ENCODE data around the gene ERAS. TPM values are rescaled to one million over a fixed set of nuclear protein-coding genes. Genes with fewer than 3 reads are reported as not detected.

The ERAS gene
- total and polyA plus RNA-seq, 3 donors from 2014 or later: 0.76 to 2.0 (median 1.4) TPM

DNA sequence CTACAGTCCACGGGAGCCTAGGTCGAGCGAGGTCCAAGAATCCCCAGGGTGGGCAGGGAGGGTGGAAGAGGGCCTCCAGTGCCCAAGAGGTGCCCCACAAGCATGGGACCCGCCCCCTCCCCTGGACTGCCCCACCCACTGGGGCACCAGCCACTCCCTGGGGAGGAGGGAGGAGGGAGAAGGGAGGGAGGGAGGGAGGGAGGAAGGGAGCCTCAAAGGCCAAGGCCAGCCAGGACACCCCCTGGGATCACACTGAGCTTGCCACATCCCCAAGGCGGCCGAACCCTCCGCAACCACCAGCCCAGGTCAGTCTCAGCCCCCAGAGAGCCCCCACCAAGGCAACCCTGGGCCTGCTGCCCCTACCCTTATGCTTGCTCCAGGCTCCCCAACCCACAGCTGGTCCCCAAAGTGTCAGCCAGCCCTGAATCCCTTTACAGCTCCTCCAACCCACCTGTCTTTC lies 39.9 kb upstream of the ERAS start, which contains the start of gene GATA1:
GATA1 (plus strand) TSS at position 250 of the 460 bp plus-strand sequence. CDS start 4,520 bp downstream, outside the sequence.
- Histone ChIP-seq H3K27me3 (no peaks in the 10 kb centered on the region), H3K27ac (no peak within 1 kb of the TSS), H3K36me3 (ENCODE audit: low read depth, missing control alignments) (no peaks in the 10 kb centered on the region), H3K4me3 (no peak within 1 kb of the TSS), H3K4me1 (no peaks in the 10 kb centered on the region), H3K9me3 (no peaks in the 10 kb centered on the region)
- TF ChIP-seq, protein P1, sequence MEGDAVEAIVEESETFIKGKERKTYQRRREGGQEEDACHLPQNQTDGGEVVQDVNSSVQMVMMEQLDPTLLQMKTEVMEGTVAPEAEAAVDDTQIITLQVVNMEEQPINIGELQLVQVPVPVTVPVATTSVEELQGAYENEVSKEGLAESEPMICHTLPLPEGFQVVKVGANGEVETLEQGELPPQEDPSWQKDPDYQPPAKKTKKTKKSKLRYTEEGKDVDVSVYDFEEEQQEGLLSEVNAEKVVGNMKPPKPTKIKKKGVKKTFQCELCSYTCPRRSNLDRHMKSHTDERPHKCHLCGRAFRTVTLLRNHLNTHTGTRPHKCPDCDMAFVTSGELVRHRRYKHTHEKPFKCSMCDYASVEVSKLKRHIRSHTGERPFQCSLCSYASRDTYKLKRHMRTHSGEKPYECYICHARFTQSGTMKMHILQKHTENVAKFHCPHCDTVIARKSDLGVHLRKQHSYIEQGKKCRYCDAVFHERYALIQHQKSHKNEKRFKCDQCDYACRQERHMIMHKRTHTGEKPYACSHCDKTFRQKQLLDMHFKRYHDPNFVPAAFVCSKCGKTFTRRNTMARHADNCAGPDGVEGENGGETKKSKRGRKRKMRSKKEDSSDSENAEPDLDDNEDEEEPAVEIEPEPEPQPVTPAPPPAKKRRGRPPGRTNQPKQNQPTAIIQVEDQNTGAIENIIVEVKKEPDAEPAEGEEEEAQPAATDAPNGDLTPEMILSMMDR (IDR thresholded peaks at IDR 0.05): no peak
- TF ChIP-seq POLR2A (IDR thresholded peaks at IDR 0.05): no peak
- intact Hi-C loops (cut with DNase I; ENCODE audit: low total_unique reads): no loop called here
- 94% methylated on average over 3 of the region's 7 CpGs; no CpG with 5 or more reads in 1 of the 2 donors for WGBS, 2 donors
- no peak for DNase-seq

DNA sequence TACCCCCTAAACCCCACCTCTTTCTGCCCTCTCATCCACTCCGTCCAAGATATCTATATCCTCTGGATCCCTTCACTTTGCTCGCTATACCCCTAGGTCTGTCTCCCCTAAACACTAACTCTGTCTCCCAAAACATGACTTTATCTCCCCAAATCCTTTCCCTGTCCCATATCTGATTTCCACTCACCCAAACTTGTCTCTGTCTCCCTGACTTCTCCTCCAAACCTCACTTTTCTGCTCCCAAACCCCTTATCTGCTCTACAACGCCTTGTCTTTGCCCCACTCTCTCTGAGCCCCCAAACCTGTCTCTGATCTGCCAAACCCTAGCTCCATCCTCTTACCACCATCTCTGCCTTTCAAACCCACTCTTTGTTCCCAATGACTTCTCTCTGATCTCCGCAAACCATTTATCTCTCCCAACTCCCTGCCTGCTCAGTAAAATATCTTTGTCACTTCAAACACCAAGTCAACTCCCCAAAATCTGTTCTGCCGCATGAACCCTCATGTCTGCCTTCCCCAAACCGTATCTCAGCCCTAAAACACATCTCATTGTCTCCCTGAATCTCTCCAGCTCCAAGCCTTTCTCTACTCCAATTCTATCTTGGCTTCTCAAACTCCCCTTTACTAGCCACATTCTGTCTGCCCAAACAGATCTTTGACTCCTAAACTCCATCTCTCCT lies 39.3 kb upstream of the ERAS start:
- no peak overlapping the region for H3K27ac ChIP-seq
- H3K36me3 ChIP-seq (ENCODE audit: low read depth, missing control alignments): no peaks in the 10 kb centered on the region
- TF ChIP-seq, protein P1 (IDR thresholded peaks at IDR 0.05): no peak
- no peak for TF ChIP-seq POLR2A (IDR thresholded peaks at IDR 0.05)
- no peak overlapping the region for H3K4me3 ChIP-seq
- H3K9me3 ChIP-seq: no peaks in the 10 kb centered on the region
- WGBS, 2 donors: 73 to 88% methylated on average over 6 of the region's 6 CpGs
- intact Hi-C loops (cut with DNase I; ENCODE audit: low total_unique reads): no loop called here
- no peaks in the 10 kb centered on the region for H3K27me3 ChIP-seq
- DNase-seq: no peak
- H3K4me1 ChIP-seq: no peaks in the 10 kb centered on the region

DNA sequence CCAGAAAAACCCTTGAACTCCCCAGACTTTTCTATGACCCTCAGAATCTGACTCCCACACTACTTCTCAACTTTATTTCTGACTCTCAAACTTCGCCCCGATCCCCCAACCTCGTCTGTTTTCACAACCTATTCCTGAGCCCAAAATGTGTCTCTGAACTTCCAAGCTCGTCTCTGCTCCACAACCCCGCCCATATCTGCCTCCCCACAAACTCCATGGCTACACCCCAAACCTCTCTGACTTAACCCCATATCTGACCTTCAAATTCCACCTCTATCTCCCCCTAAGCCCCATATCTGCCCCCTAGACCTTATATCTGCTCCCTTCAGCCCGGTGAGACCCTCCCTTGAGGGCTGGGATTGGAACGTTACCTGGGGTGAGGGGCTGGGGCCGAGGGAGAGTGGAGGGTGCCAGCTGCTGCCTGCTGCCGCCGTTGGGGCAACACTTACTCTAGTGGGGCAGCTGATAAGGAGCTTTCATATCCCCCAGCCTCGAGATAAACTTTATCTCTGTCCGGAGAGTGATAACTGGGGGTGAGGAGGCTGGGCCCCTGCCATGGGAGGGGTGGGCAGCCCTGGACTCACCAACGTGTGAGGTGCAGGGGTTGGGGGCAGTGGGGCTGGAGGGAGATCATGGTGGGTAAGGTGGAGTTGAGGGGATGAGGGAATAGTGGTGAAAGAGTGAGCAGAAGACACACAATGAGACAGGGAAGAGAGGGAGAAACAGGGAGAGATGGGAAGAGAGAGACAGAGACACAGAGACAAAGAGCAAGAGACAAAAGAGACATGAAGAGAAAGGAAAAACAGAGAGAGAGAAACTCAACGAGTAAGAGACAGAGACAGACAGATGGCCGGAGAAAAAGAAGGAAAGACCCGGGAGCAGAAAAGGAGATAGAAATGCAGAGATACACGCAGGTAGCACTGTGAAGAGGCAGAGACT lies 38.5 kb upstream of the ERAS start:
- no peak overlapping the region for H3K27ac ChIP-seq
- no peaks in the 10 kb centered on the region for H3K27me3 ChIP-seq
- H3K4me3 ChIP-seq: no peak overlapping the region
- H3K9me3 ChIP-seq: no peaks in the 10 kb centered on the region
- no peaks in the 10 kb centered on the region for H3K36me3 ChIP-seq (ENCODE audit: low read depth, missing control alignments)
- intact Hi-C loops (cut with DNase I; ENCODE audit: low total_unique reads): no loop called here
- no peak for DNase-seq
- TF ChIP-seq POLR2A (IDR thresholded peaks at IDR 0.05): no peak
- TF ChIP-seq, protein P1 (IDR thresholded peaks at IDR 0.05): no peak
- H3K4me1 ChIP-seq: no peaks in the 10 kb centered on the region
- 60 to 62% methylated on average over 11 to 12 of the region's 17 CpGs for WGBS, 2 donors

DNA sequence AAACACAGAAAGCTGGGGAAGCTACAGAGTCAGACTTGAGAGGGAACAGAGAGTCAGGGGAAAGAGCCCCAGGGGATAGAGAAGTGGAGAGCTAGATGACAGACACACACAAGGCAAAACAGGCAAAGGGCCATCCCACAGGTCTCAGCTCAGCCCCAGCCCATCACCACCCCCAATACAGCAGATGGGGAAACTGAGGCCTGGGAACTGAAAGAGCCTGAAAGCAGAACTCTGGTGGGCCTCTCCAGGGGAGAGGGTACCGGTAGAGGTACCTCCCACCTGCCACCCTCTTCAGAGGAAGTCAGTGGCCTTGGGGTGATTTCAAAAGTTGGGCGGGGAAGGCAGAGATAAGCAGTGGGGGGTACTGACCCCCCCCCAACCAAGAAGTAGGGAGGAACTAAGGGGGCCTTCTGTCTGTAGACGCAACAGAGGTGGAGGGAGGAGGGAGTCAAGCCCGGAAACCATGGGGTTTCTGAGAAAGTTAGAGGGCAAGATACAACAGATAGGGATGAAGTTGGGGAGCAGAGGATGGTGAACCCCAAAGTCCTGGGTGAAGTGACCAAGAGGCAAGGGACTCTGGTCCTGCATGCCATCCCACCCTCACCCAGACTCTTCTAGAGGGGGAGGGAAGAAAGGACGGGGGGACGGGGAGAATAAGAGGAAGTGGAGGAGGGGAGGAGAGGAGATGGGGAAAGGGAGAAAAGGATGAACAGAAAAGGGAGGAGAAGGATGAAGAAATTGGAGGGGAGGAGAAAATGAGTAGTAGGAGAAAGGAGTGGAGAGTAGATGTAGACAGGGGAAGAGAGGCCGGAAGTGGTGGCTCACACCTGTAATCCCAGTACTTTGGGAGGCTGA lies 36.7 kb upstream of the ERAS start:
- 60 to 65% methylated on average over 5 to 7 of the region's 7 CpGs for WGBS, 2 donors
- no peaks in the 10 kb centered on the region for H3K4me1 ChIP-seq
- H3K4me3 ChIP-seq: no peak overlapping the region
- no peaks in the 10 kb centered on the region for H3K36me3 ChIP-seq (ENCODE audit: low read depth, missing control alignments)
- H3K27me3 ChIP-seq: no peaks in the 10 kb centered on the region
- no peaks in the 10 kb centered on the region for H3K9me3 ChIP-seq
- TF ChIP-seq, protein P1 (IDR thresholded peaks at IDR 0.05): no peak
- no peak for TF ChIP-seq POLR2A (IDR thresholded peaks at IDR 0.05)
- H3K27ac ChIP-seq: no peak overlapping the region
- no peak for DNase-seq
- intact Hi-C loops (cut with DNase I; ENCODE audit: low total_unique reads): no loop called here
